ENCODE results near the gene FABP1.

Gene FABP1

DNA sequence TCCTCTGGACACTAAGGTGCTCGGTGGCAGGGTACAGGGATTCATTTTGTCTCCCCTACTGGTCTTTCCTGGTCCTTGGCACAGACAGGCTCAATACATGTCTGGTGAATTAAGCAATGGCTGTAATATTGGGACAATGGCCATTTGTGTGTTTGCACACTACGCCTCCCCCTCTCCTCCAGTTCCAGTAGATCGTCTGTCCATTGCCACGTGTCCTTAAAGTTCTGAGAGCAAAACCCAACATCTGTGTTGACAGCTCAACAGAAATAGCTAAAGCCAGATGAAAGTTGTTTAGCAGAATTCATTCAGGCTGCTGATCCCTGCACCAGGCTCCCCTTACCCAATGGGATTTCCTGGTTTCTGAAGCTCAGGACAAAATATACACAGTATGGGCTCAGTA, 9.0 kb upstream of the FABP1 start:
- no peak for DNase-seq

DNA sequence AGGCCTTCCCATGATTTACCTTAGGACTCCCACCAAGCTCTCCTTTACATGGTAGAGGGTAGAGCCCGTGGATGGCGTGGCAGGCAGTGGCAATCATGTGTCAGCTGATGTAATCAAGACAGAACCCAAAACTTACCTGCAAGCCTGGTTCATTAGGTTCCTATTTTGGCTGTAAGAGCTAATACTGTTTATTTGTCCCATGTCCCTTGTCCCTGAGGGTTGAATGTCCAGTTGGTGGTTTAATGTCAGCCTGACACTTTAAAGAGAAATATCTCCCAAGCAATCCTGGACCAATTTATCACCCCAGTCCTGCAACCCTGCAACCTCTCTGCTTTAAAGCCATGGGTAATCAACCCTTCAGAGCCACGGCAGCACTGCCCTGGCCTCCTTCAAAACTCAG, 6.0 kb upstream of the FABP1 start:
- no peak for DNase-seq

DNA sequence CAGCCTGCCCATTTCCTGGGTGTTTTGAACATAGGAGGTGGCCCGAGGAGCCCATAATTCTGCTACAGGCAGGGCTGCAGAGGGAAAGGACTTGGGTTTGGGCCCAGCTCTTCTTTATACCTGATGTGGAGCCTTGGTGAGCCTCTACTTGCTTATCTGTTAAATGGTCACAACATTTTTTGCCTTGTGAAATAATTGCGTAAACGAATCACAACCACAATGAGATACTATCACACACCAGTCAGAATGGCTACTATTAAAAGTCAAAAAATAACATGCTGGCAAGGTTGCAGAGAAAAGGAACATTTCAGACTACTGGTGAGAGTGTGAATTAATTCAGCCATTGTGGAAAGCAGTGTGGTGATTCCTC, 4.1 kb upstream of the FABP1 start:
- DNase-seq: no peak

DNA sequence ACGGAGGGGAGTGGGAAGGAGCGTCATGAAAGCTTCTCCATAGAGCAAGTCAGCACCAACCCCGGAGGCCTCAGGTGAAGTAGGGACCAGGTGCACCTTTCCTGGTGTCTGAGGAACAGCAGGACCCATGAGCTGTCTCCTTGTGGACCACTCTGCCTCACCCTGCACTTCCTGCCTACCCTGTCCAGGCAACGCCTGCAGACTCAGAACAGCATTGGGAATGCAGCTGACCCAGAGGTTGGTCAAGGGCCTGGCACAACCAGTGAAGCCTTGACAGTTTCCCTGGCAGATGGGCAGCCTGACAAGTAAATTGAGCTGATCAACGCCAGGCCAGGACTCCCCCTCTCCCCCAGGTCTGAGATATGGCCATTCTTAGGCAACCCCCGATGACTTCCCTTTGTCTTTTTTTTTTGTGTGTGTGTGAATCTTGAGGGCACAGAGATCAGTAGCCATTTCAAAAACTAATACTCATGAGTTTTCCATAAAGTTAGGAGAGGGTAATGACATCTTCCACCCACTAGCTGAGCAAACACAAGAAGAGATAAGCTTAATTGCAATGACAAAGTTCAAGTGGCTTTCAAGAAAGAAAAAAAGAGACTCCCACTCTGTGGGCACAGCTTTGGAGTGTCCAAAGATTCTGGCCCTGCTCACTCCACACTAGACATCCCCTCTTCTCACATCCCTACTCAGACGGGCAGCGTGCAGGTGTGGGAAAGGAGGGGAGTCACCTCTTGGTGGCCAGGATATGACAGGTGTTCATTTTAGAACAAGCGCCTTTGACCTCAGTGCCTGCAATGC, 3.5 kb upstream of the FABP1 start:
- DNase-seq: no peak

DNA sequence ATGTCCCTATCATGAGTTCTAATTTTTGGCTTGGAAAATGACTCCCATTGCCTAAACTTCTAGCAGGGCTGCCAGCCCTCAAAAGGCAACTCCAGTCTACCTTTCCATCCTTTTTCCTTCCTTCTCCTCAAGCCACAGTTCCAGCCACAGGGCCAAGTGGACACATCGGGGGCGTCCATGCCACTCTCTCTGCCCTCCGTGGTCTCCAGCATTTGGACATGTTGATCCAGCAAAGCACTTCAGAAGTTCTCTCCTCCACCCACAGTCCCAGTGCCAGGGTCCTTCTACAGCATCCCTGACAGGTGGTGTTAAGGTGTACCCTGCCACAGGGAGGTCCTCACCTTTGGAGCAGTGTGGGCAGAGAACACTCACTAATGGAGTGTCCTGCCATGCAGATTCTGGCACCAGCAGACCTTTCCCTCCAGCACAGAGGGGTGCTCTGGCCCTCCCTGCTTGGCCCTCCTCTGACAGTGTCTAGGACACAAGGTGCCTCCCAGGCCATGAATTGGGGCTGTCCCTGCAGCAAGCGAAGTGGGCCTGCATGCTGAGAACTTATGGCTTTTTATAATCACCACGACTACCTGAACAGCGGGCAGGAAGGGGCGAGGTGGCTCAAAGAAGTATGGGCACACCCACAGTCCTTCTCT, 1.6 kb upstream of the FABP1 start:
- DNase-seq: no peak

- DNase-seq: no peak
Observed at GRCh38 chr2:88128654-88129312, 921 bp upstream of the FABP1 start.

GRCh38 chr2:88127638-88127887, 299 bp downstream of the FABP1 start:
- no peak for DNase-seq

- DNase-seq: no peak
Observed at GRCh38 chr2:88126772-88127637, 857 bp downstream of the FABP1 start.

DNA sequence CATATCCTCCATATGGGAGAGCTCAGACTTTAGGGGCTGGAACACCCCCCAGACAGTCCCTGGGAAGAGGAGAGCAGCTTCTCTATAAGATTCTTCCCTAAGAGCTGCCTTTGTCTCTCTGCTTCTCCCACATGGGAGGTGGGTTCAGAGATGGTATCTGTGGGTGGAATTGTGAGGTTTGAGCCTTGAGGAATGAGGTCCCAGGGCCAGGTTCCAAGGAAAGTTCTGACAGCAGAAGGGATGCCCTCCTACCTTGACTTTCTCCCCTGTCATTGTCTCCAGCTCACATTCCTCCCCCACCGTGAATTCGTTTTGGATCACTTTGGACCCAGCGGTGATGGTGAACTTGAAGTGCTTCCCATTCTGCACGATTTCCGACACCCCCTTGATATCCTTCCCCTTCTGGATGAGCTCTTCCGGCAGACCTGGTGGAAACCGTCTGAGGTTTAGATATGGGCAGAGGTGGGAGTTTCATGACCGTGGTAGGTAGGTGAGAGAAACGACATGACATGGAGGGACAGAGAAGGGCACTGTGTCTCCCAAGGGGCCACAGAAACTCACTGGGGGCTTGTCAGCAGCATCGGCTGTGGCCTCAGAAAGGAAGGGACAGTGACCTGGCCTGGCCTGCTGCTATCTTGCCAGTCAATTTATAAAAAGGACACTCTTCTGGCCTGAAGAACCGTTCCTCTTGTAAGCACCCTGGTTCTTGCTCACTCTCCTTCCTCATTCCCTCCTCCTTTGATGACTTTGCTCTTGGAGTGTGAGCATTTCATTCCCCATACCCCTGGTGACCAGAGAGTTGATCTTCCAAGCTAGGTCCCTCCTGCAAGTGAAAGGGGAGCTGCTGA, 1.7 kb downstream of the FABP1 start:
- no peak for DNase-seq

DNA sequence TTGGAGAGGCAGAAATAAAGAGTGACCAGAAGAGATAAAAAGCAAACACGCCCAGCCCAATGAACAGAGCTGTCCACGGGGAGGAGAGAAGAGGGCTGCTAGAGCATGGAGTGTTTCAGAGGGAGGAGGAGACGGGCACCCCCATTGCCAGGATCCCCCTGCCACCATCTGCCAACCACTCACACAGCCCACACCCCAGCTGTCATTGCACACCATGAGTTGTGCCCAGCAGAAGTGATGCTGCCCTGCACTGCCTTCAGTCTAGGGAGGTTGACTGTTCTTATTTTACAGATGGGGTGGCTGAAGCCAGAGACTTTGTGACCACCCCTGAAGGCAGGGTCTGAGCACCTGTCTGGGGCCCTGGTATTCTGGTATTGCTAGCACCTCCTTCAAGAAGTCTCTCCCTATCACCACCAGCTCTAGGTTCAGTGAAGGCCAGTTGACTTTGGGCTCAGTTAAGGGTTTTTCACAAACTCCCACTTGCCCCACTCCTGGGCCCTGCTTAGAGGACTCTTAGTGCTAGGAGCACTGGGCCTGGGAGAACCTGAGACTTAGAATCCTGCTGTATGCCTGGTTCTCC, 2.4 kb downstream of the FABP1 start:
- no peak for DNase-seq

DNA sequence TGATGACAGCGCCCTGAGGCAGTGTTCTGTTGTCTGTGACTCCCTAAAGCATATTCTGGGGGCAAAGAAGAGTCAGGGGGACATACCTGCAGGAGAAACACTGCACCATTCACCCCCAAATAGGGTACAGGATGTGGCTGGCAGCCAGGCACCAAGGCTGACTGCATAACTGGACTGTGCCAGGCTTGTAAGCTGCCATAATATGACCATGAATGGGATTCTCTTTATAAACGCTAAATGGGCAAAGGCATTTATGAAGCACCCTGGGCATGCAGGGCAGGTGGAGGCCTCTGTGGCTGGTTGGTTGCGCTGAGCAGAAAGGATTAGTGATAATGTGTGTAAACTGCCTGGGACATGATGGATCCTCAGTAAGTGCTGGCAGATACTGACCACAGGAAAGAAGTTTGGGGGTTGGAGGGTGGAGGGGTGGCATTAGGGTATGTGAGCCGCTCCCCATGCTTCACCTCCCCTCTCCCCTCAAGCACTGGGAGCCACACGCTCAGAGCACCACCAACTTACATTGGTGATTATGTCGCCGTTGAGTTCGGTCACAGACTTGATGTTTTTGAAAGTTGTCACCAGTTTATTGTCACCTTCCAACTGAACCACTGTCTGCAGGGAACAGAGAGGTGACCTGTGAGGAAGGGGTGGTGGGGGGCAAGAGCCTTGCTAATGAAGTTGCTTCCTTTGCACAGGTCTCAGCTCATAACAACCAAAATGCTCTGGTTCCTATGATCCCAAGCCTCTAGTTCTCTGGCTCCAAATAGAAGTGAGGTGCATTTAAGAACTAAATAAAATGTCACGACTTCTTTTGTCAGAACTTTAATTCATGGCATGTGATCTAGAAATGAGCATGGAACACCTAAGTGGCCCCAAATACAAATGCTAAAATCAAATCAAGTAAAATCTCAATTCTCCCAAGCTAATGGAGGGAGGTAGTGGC, 3.6 kb downstream of the FABP1 start:
- no peak for DNase-seq

GRCh38 chr2:88123164-88123974, 4.5 kb downstream of the FABP1 start:
- DNase-seq: no peak

GRCh38 chr2:88122141-88122884, 5.5 kb downstream of the FABP1 start:
- no peak for DNase-seq

DNA sequence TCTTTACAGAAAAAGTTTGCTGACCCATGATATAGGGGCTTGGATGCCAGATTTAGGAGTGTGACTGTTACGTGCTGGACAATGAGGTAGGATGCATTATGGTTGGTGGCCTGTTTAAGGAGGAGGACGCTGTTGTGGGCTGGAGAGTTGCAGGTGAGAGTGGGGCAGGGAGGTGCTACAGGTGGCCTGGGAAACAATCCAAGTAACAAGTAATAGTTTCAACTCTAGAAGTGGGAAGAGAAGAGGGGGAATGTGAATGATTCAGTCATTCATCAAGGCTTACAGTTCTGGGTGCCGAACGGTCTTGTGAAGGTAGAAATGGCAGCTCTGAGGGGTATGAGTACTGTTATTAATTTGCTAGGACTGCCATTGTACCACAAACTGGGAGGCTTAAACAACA, 6.2 kb downstream of the FABP1 start:
- no peak for DNase-seq

- DNase-seq: no peak
Observed at GRCh38 chr2:88117973-88118372, 9.9 kb downstream of the FABP1 start.

DNA sequence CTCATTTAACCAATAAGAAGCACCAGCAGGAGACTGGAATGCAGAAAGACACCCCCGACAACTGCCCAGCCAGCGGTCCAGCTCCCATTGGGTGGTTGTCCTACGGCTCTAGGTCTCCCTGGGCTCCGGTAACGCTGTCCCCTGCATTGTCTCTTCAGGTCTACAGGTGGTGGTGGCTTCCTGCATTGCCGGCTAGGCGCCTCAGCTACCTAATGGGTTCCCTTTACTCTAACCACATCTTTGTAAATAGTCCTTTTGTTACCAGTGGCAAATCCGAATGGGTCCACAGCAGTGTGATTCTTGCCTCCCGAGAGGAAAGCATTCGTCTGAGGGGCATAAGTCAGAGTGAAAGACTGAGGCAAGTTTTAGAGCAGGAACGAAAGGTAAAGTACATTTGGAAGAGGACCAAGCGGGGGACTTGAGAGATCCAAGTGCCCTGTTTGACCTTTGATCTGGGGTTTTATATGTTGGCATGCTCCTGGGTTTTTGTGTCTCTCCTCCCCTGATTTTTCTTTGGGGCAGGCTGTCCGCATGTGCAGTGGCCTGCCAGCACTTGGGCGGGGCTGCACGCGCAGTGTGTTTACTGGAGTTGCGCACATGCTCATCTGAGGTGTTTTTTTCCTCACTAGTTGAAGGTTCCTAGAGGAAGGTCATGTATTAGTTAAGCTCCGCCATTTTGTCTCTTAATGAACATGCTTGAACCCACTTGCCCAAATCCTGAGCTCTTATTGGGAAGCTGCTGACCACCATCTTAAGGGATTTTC, 11.0 kb downstream of the FABP1 start:
- no peak for DNase-seq

- DNase-seq: no peak
Observed at GRCh38 chr2:88115825-88116518, 11.9 kb downstream of the FABP1 start.

DNA sequence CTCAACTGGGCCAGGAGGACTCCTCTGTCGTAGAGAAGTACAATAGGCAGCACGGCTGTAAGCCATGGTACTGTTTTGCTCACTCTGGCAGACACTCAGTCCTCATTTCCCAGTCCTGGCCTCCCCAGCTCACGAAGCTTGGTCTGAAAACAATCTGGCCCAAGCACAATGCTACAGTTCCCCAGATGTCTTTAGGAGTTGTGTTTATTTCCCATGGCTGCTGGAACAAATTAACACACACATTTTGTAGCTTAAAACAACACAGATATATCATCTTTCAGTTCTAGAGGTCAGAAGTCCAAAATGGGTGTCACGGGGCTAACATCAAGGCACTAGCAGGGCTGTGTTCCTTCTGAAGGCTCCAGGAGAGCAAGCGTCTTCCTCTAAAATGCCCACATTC, 13.0 kb downstream of the FABP1 start:
- DNase-seq: no peak
